Progenitor cell of endocrine pancreas (in vitro differentiated cells): Measurements from ENCODE around the gene NEDD8. TPM values are rescaled to one million over a fixed set of nuclear protein-coding genes. Genes with fewer than 3 reads are reported as not detected.

Source experiments
- DNase-seq: peaks from one replicate; pipeline ENCODE4 v3.0.0; 2021; ENCODE audit warnings: low spot score; ENCODE audit not compliant: unreplicated experiment
- H3K27ac Mint-ChIP-seq: 2 replicates; pipeline ENCODE4 v1.8.0; 2021; ENCODE audit warnings: mild to moderate bottlenecking, moderate library complexity, mixed read lengths
- H3K27me3 Mint-ChIP-seq: 2 replicates; pipeline ENCODE4 v1.8.0; 2021; ENCODE audit warnings: mixed read lengths
- H3K36me3 Mint-ChIP-seq: 2 replicates; pipeline ENCODE4 v1.8.0; 2022; ENCODE audit warnings: mixed read lengths; ENCODE audit not compliant: insufficient read depth
- H3K4me1 Mint-ChIP-seq: 2 replicates; pipeline ENCODE4 v1.8.0; 2021; ENCODE audit warnings: low read depth, mixed read lengths
- H3K4me3 Mint-ChIP-seq: 2 replicates; pipeline ENCODE4 v1.8.0; 2021; ENCODE audit warnings: low read depth, mild to moderate bottlenecking, moderate library complexity, mixed read lengths
- H3K9me3 Mint-ChIP-seq: 2 replicates; pipeline ENCODE4 v1.8.0; 2021; ENCODE audit warnings: low read depth, mixed read lengths
- total RNA-seq: library from RNA; stranded (reverse); gene quantifications from 2 replicates; pipeline ENCODE4 v1.2.1, GENCODE V29; 2021
- TF ChIP-seq, protein P1 (sequence below): fragments of 200-600 bp; sonication (generic); IDR thresholded peaks from one replicate; pipeline ENCODE4 v1.5.0; 2021; ENCODE audit warnings: antibody characterized with exemption, mild to moderate bottlenecking; ENCODE audit not compliant: unreplicated experiment

The NEDD8 gene
- total RNA-seq, 1 donor from 2014 or later, result 161 TPM

DNA sequence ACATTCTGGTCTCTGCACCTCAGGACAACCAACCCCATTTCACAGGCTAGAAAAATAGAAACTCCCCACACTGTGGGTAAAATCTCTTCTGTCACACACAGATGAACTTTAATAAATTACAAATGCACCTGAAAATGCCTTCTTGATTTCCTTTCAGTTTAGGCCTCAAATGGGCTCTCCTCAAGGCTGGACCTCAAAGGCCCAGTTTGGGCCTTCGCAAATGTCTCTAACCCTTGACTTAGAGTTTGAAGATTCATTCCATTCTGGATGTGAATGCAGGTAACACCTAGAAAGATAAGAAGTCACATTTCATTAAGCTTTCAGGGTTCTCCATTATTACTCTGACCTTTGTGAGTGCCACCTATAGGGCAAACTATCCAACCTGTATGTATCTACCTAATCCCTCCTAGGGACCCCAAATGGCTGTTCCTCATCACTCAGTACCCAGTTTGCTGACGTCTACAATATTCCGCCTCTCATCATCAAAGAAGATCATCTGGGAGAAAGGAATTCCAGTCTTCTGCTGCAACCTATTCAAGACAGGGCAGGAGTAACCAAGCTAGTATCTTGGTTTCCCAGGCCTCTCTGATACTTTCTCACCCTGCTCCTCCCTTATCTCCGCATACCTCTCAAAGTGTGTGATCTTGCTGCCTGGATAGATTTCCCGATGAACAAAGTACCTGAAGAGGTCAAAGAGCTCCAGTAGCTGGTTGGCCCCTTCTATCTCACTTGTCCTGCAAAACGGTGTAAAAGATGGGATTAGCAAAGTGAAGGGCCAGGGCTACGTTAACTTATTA, 18.1 kb downstream of the NEDD8 start:
- peaks cover 22% of the 10 kb centered on the region for H3K4me1 Mint-ChIP-seq
- H3K36me3 Mint-ChIP-seq, result peaks cover 9% of the 10 kb centered on the region
- no peaks in the 10 kb centered on the region for H3K27me3 Mint-ChIP-seq
- no peak for DNase-seq
- TF ChIP-seq, protein P1, sequence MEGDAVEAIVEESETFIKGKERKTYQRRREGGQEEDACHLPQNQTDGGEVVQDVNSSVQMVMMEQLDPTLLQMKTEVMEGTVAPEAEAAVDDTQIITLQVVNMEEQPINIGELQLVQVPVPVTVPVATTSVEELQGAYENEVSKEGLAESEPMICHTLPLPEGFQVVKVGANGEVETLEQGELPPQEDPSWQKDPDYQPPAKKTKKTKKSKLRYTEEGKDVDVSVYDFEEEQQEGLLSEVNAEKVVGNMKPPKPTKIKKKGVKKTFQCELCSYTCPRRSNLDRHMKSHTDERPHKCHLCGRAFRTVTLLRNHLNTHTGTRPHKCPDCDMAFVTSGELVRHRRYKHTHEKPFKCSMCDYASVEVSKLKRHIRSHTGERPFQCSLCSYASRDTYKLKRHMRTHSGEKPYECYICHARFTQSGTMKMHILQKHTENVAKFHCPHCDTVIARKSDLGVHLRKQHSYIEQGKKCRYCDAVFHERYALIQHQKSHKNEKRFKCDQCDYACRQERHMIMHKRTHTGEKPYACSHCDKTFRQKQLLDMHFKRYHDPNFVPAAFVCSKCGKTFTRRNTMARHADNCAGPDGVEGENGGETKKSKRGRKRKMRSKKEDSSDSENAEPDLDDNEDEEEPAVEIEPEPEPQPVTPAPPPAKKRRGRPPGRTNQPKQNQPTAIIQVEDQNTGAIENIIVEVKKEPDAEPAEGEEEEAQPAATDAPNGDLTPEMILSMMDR, result no peak
- H3K4me3 Mint-ChIP-seq, result peak overlapping the region; percentile 92
- H3K27ac Mint-ChIP-seq, result peak overlapping the region; percentile 97
- H3K9me3 Mint-ChIP-seq, result no peaks in the 10 kb centered on the region

DNA sequence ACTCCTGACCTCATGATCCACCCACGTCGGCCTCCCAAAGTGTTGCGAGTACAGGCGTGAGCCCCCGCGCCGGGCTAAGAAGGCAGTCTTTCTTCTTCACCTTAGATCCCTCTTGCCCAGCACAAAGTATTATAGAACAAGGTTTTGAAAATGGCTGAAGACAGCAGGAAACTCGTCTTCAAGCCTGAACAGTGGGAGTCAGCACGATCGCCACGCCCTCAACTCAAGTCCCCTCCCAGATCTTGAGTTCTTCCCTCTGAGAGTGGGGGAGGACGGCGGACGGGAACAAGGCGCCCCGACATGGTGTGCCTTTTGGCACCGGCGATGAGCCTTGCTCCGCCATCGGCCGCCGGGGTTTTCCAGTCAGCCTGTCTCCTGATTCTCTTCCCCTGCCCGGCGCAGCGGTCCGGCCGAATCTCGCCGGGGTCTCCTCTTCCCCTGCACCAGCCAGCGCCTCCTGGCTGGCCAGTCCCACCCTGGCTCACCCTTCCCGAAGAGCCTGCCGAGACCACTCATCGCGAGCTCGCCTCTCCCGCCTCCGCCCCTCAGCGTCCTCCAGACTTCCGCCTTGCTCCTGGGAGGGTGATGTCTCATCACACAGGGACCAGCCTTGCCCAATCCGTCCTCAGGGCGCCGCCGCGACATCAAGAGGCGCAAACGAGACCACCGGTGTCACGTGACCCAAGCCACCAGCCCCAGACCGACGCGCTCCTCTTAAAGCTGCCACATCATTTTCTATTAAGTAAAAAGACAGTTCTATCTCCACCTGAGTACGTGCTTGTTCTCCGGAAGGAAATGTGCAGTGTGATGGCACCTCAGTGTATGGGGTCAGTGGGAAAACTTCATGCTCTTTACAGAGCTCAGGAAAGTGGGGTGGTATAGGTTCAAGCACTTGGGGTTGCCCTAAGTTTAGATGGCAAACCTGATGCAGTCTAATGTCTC, 19.0 kb downstream of the NEDD8 start, which contains the start of gene CHMP4A:
Gene CHMP4A, minus strand, starts transcription at position 565 of the 942 bp plus-strand sequence. Its CDS starts 49 bp downstream, at position 516.
- Mint-ChIP-seq H3K36me3 (peaks cover 9% of the 10 kb centered on the region), H3K4me3 (peak within 1 kb of the TSS; percentile 92), H3K27me3 (no peaks in the 10 kb centered on the region), H3K27ac (peak within 1 kb of the TSS; percentile 97), H3K9me3 (no peaks in the 10 kb centered on the region), H3K4me1 (peaks cover 22% of the 10 kb centered on the region)
- peak; percentile 89 for DNase-seq
- TF ChIP-seq, protein P1, result peak; percentile 15

DNA sequence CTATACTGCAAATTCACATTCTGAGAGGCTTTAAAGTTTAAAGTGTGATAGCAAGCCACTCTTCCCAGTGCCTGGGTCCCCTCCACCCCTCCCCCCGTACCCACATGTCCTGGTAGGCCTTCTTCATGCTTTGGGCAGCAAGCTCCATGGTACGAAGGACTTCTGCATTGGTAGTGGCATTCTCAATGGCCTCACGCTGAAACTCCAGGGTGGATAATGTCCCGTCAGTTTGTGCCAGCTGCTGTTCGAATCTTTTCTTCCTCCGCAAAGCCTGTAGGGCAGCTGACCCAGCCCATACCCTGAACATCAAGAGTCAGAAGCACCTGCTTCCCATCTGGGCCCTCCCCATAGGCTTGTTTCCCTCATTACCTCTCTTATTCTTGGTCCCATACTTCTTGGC, 20.9 kb downstream of the NEDD8 start:
- peaks cover 18% of the 10 kb centered on the region for H3K36me3 Mint-ChIP-seq
- no peaks in the 10 kb centered on the region for H3K27me3 Mint-ChIP-seq
- peak overlapping the region; percentile 16 for H3K4me3 Mint-ChIP-seq
- no peaks in the 10 kb centered on the region for H3K9me3 Mint-ChIP-seq
- H3K27ac Mint-ChIP-seq, result no peak overlapping the region
- H3K4me1 Mint-ChIP-seq, result peaks cover 22% of the 10 kb centered on the region
- DNase-seq, result no peak
- TF ChIP-seq, protein P1, result no peak

DNA sequence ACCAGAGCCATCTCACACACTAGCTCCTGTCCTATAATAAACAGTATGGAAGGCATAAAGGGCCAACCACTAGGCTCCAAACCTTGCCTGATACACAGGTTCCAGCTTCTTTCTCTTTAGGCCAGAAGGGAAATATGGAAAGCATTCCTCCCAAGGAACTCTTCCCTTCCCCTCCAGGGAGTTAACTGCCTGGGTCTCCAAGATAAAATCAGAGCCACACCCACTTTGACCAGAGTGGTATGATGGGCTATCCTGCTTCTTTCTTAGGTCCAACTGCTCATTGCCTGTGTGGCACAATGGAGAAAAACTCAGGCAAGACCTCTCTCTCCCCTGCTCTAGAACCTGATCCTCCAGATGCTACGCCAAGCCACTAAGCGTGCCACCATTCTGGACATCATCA, 24.5 kb downstream of the NEDD8 start:
- Mint-ChIP-seq H3K27me3 (no peaks in the 10 kb centered on the region), H3K27ac (no peak overlapping the region), H3K9me3 (peaks cover 5% of the 10 kb centered on the region), H3K4me1 (no peaks in the 10 kb centered on the region), H3K36me3 (peaks cover 37% of the 10 kb centered on the region), H3K4me3 (no peak overlapping the region)
- TF ChIP-seq, protein P1, result no peak
- DNase-seq, result no peak

DNA sequence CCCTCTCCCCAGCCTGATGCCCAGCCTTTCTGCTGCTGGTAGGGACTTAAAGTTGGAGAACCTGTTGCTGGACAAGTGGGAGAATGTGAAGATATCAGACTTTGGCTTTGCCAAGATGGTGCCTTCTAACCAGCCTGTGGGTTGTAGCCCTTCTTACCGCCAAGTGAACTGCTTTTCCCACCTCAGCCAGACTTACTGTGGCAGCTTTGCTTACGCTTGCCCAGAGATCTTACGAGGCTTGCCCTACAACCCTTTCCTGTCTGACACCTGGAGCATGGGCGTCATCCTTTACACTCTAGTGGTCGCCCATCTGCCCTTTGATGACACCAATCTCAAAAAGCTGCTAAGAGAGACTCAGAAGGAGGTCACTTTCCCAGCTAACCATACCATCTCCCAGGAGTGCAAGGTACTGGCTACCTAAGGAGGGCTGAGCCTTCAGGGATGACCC, 25.0 kb downstream of the NEDD8 start:
- no peaks in the 10 kb centered on the region for H3K27me3 Mint-ChIP-seq
- peaks cover 42% of the 10 kb centered on the region for H3K36me3 Mint-ChIP-seq
- DNase-seq, result no peak
- no peak overlapping the region for H3K4me3 Mint-ChIP-seq
- TF ChIP-seq, protein P1, result no peak
- H3K27ac Mint-ChIP-seq, result no peak overlapping the region
- no peaks in the 10 kb centered on the region for H3K4me1 Mint-ChIP-seq
- peaks cover 6% of the 10 kb centered on the region for H3K9me3 Mint-ChIP-seq
